Head of caudate nucleus (tissue), 42 donors: Measurements from ENCODE around the gene COMTD1.

ENCODE experiments used
- DNase-seq, 42 donors: peaks; one replicate each; pipeline versions ENCODE4 v3.0.0 to v3.0.0-alpha.2; 2020 to 2021; ENCODE audit warnings: mixed read lengths in 7 of 42
- intact Hi-C: fragments of 100-400 bp; cut with DNase I; formaldehyde crosslinking; loops from one replicate; pipeline ENCODE4 v1.15.0; 2022

COMTD1 gene

GRCh38 chr10:75235375-75236177, at the start of gene COMTD1:
Gene COMTD1 (minus strand): TSS chr10:75235957. CDS start chr10:75235928, 29 bp downstream.
- intact Hi-C loops = loop anchor here (10.0 kb wide), 1 partner anchor 971 kb away; no protein-coding TSS in a partner anchor

GRCh38 chr10:75283671-75284470, 48.1 kb upstream of the COMTD1 start:
- intact Hi-C loops = no loop called here
- peak in 6 of 42 donors; percentile 7 to 42 (median 15) for DNase-seq

More at GRCh38 chr10:75235375-75236177, at the start of gene COMTD1:
- peak; percentile 86 to 97 (median 92) for DNase-seq

GRCh38 chr10:75283078-75283670, 47.4 kb upstream of the COMTD1 start:
- DNase-seq = no peak
- intact Hi-C loops = no loop called here

DNA sequence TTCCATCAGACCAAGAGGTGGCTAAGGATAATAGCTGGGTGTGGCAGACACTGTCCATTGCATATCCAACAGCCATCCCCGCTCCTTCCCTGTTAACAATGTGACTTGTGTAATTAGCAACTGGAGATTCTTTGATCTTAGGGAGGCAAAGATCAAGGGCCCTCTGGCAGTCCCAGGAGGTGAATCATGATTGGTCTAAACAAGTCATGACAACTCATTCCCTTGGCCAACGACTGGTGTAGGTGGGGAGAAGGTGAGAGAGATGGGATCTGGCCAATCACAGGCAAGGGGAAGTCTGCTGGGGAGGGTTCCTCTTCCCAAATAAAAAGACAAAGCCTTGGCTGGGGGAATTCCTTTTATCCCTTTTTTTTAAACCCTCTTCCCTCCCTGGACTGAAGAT, 46.2 kb upstream of the COMTD1 start:
- DNase-seq = no peak
- intact Hi-C loops = no loop called here

DNA sequence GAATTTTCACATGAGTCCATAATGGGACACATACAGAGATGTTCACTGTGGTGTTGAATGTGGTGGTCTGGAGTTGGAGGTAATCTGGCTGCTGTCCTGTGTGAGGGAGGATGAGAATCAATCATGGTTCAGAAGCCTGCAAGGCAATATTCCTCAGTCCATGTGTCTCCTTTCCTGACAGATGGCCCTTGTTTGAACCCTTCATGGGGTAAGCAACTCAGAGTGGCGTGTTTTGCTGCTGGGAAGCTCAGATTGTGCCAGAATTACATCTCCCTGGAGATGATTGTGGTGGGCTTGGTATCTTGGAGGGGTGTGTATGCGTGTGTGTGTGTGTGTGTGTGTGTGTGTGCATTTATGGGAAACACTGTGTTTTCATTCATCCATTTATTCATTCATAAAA, 44.5 kb upstream of the COMTD1 start:
- intact Hi-C loops = no loop called here
- no peak for DNase-seq

GRCh38 chr10:75276069-75276872, 40.5 kb upstream of the COMTD1 start:
- no peak for DNase-seq
- intact Hi-C loops = no loop called here

- DNase-seq = no peak
- intact Hi-C loops = no loop called here
Measured at GRCh38 chr10:75272896-75273295, 37.1 kb upstream of the COMTD1 start.

DNA sequence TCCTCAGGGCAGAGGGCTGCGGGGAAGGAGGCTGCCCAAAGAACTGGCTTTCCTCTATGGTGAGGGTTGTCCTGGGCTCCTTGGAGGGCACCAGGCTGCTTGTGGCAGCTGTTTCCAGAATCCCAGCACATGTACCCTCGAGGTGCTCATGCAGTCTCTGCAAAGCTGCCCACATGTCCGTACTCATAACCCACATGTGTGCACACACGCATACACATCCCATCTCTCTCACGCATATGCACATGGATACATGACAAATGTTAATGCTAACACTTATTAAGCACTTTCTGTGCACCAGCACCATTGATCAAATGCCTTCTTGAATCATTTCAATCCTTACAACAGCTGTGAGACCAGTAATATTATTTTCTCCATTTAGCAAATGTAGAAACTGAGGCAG, 36.3 kb upstream of the COMTD1 start:
- DNase-seq = no peak
- intact Hi-C loops = no loop called here

- intact Hi-C loops = no loop called here
- DNase-seq = no peak
Measured at GRCh38 chr10:75269605-75270004, 33.8 kb upstream of the COMTD1 start.

GRCh38 chr10:75266945-75267344, 31.2 kb upstream of the COMTD1 start:
- DNase-seq = no peak
- intact Hi-C loops = no loop called here

- DNase-seq = no peak
- intact Hi-C loops = no loop called here
Measured at GRCh38 chr10:75265856-75266255, 30.1 kb upstream of the COMTD1 start.

GRCh38 chr10:75263806-75264205, 28.0 kb upstream of the COMTD1 start:
- DNase-seq = no peak
- intact Hi-C loops = no loop called here

DNA sequence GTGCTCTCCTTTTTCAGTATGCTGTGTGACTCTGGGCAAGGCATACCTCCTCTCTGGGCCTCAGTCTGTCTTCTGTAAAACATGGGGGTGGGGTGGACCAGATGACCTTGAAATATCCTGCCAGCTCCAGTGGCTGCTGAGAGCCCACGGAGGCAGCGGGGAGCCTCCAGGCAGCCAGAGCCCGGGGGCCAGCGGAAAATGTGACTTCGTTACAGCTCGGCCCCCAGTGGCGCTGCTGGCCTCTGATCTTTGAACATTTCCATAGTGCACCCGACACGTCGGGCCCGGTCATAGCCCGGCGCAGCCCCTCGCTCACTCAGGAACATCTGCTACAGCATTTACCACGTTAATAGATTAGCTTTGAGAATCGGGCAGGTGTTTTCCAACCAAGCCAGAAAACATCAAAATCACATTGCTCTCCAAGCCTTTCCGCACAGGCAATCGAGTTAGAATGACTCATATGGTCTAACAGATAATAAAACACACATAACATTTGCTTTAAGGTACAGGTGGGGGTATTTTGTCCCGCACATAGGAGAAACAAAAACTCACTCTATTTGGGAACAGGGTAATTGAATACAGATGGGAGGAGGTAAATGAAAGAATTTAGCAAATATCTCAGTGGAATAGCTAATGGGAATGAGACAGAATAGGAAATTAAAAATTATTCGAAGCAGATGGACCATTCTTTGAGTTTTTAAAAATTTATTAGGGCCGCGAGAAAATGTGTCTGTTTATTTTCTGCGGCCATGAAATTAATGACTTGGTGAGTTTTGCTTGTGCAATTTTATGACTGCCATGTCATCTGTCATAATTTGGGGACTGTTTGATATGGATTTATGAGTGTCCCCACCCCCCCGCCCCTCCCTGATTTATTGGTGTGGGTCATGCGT, 26.3 kb upstream of the COMTD1 start:
- intact Hi-C loops = no loop called here
- DNase-seq = no peak

DNA sequence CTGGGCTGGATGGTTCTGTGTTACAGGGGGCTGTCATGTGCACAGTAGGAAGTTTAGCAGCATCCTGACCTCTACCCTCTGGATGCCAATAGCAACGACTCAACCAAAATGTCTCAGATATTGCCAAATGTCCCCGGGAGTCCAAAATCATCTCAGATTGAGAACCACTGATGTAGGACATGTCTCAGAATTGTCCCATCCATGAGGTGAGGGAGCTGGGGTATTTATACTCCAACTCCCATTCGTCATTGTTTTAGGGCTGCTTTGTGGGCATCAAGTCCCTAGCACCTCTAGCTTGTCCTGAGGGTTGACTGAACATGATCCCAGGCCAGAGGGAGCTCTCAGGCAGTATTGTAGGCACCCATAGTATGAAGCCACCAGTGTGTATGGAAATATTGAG, 25.2 kb upstream of the COMTD1 start:
- intact Hi-C loops = no loop called here
- DNase-seq = no peak

- DNase-seq = no peak
- intact Hi-C loops = no loop called here
Measured at GRCh38 chr10:75254739-75255138, 19.0 kb upstream of the COMTD1 start.

GRCh38 chr10:75253281-75254220, 17.8 kb upstream of the COMTD1 start:
- no peak for DNase-seq
- intact Hi-C loops = no loop called here

GRCh38 chr10:75250934-75251333, 15.2 kb upstream of the COMTD1 start:
- DNase-seq = no peak
- intact Hi-C loops = no loop called here
